GM18508 (cell line): Measurements from ENCODE around the gene RANGAP1.

Experiments
- ATAC-seq: cut with Tn5 transposase; IDR thresholded peaks from one replicate; pipeline ENCODE4 v1.9.1; 2021; ENCODE audit warnings: moderate number of reproducible peaks; ENCODE audit not compliant: insufficient read depth, unreplicated experiment

The RANGAP1 gene

GRCh38 chr22:41238570-41239442, 47.2 kb downstream of the RANGAP1 start:
- no peak for ATAC-seq

- no peak for ATAC-seq
These were observed 48.0 kb downstream of the RANGAP1 start for GRCh38 chr22:41237707-41238569.

- ATAC-seq, result no peak
These were observed 48.8 kb downstream of the RANGAP1 start for GRCh38 chr22:41237036-41237706.

- no peak for ATAC-seq
These were observed 50.9 kb downstream of the RANGAP1 start for GRCh38 chr22:41234815-41235695.

- ATAC-seq, result no peak
These were observed 54.6 kb downstream of the RANGAP1 start for GRCh38 chr22:41231369-41231768.

- no peak for ATAC-seq
These were observed 55.6 kb downstream of the RANGAP1 start for GRCh38 chr22:41230401-41230785.

- ATAC-seq, result no peak
These were observed 56.1 kb downstream of the RANGAP1 start for GRCh38 chr22:41229730-41230400.

- ATAC-seq, result no peak
These were observed 56.8 kb downstream of the RANGAP1 start for GRCh38 chr22:41229215-41229614.

- ATAC-seq, result no peak
These were observed 59.0 kb downstream of the RANGAP1 start for GRCh38 chr22:41226723-41227655.

GRCh38 chr22:41223535-41223934, 62.5 kb downstream of the RANGAP1 start:
- ATAC-seq, result no peak

- no peak for ATAC-seq
These were observed 63.0 kb downstream of the RANGAP1 start for GRCh38 chr22:41222846-41223507.

- ATAC-seq, result no peak
These were observed 68.3 kb downstream of the RANGAP1 start for GRCh38 chr22:41217553-41218157.

- no peak for ATAC-seq
These were observed 69.0 kb downstream of the RANGAP1 start for GRCh38 chr22:41216984-41217383.

- no peak for ATAC-seq
These were observed 70.1 kb downstream of the RANGAP1 start for GRCh38 chr22:41215926-41216325.

GRCh38 chr22:41215409-41215808, 70.6 kb downstream of the RANGAP1 start:
- ATAC-seq, result no peak

- no peak for ATAC-seq
These were observed 79.3 kb downstream of the RANGAP1 start for GRCh38 chr22:41206719-41207118.
